Ectodermal cell (in vitro differentiated cells): ENCODE results near the gene RPTOR.
"Not testable (repeated sequence)": the region's sequence is repeated elsewhere in the genome, so short reads cannot be mapped to it uniquely, and the experiment has no call there.

Experiments
- H3K27ac ChIP-seq: 2 replicates; pipeline ENCODE4 v1.7.0; 2013; ENCODE audit warnings: mild to moderate bottlenecking, low read depth, low read length; ENCODE audit not compliant: insufficient read depth, poor library complexity, severe bottlenecking
- H3K27me3 ChIP-seq: 2 replicates; pipeline ENCODE4 v1.7.0; 2013; ENCODE audit warnings: mild to moderate bottlenecking, low read length; ENCODE audit not compliant: insufficient read depth, control insufficient read depth, poor library complexity, severe bottlenecking
- H3K36me3 ChIP-seq: one replicate; pipeline ENCODE4 v1.7.0; 2013; ENCODE audit warnings: low read length; ENCODE audit not compliant: control insufficient read depth, insufficient read depth
- H3K4me1 ChIP-seq: one replicate; pipeline ENCODE4 v1.7.0; 2013; ENCODE audit warnings: low read length; ENCODE audit not compliant: control insufficient read depth, insufficient read depth
- H3K4me3 ChIP-seq: 2 replicates; pipeline ENCODE4 v1.7.0; 2013; ENCODE audit warnings: low read depth, low read length, control low read depth; ENCODE audit not compliant: insufficient read depth
- H3K9me3 ChIP-seq: 2 replicates; pipeline ENCODE4 v1.7.0; 2013; ENCODE audit warnings: mild to moderate bottlenecking, low read length, moderate library complexity; ENCODE audit not compliant: control insufficient read depth
- WGBS, 2 experiments: methylation state at CpG; one replicate each; pipeline ENCODE4 v1.1.7; 2013; ENCODE audit warnings: missing lambda C conversion rate in 2 of 2; 5-methylcytosine and 5-hydroxymethylcytosine counted together

Gene RPTOR

GRCh38 chr17:80615376-80615775 lies 70.7 kb downstream of the RPTOR start:
- 92 to 93% methylated on average over 4 of the region's 4 CpGs for WGBS, 2 experiments
- no peaks in the 10 kb centered on the region for H3K4me1 ChIP-seq
- no peaks in the 10 kb centered on the region for H3K36me3 ChIP-seq
- H3K27me3 ChIP-seq = no peaks in the 10 kb centered on the region
- H3K4me3 ChIP-seq = no peak overlapping the region
- no peak overlapping the region for H3K27ac ChIP-seq
- no peaks in the 10 kb centered on the region for H3K9me3 ChIP-seq

- Histone ChIP-seq H3K4me3 (no peak overlapping the region), H3K36me3 (no peaks in the 10 kb centered on the region), H3K4me1 (peaks cover 7% of the 10 kb centered on the region), H3K9me3 (no peaks in the 10 kb centered on the region), H3K27ac (no peak overlapping the region), H3K27me3 (no peaks in the 10 kb centered on the region)
- 93 to 97% methylated on average over 6 of the region's 6 CpGs for WGBS, 2 experiments
Measured at GRCh38 chr17:80616705-80617104, 72.1 kb downstream of the RPTOR start.

DNA sequence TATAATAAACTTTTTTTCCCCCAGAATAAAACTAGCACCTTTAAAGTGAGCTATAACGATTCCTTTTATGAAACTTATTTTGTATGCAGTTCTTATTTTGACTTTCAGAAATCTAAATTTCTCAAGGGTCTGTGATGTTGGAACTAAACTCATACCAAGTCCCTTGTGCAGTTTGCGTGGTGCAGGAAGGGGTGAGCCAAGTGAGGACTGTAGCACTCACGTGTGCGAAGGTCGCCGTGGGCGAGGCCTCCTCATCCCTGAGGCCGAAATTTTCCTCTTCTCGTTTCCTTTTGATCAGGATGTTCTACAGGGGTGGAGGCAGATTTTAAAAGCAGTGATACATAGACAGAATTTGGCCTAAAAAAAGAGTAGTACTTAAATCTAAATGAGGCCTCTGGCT lies 73.7 kb downstream of the RPTOR start:
- Histone ChIP-seq H3K4me3 (no peak overlapping the region), H3K9me3 (no peaks in the 10 kb centered on the region), H3K4me1 (peaks cover 7% of the 10 kb centered on the region), H3K36me3 (no peaks in the 10 kb centered on the region), H3K27ac (no peak overlapping the region), H3K27me3 (no peaks in the 10 kb centered on the region)
- WGBS, 2 experiments = 94 to 97% methylated on average over 8 to 9 of the region's 9 CpGs

DNA sequence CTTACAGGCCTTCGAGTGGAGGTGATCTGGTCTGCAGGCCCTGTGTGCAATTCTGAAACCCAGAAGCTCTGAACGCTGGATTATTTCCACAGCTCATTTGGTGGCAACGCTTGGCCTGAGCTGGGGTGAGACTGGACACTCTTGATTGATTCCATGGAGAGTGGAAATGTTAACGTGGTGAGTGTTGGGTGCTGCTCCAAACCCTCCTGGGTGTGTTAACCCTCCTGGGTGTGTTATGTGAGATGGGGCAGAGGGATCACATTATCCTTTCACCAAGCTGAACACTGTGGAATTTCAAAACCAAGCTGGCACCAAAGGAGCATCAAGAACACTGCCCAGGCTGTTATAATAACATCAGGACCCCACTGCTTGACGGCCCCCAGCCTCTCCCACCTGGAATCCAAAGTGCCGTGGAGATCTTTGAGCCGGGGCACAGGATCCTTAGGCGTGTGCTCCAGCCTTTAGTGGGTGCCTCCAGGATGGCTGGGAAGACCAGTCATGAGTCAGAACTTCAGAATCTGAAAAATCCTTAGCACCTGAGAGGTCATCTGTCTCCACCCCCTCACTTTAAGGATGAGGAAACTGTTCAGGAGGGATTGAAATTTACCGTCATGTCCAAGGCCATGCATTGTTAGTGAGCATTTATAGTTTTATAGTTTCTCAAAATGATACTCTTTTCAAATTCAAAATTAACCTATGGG lies 75.0 kb downstream of the RPTOR start:
- H3K36me3 ChIP-seq = no peaks in the 10 kb centered on the region
- no peak overlapping the region for H3K27ac ChIP-seq
- no peaks in the 10 kb centered on the region for H3K9me3 ChIP-seq
- peaks cover 7% of the 10 kb centered on the region for H3K4me1 ChIP-seq
- no peak overlapping the region for H3K4me3 ChIP-seq
- WGBS, 2 experiments = 87 to 94% methylated on average over 8 of the region's 9 CpGs
- no peaks in the 10 kb centered on the region for H3K27me3 ChIP-seq

DNA sequence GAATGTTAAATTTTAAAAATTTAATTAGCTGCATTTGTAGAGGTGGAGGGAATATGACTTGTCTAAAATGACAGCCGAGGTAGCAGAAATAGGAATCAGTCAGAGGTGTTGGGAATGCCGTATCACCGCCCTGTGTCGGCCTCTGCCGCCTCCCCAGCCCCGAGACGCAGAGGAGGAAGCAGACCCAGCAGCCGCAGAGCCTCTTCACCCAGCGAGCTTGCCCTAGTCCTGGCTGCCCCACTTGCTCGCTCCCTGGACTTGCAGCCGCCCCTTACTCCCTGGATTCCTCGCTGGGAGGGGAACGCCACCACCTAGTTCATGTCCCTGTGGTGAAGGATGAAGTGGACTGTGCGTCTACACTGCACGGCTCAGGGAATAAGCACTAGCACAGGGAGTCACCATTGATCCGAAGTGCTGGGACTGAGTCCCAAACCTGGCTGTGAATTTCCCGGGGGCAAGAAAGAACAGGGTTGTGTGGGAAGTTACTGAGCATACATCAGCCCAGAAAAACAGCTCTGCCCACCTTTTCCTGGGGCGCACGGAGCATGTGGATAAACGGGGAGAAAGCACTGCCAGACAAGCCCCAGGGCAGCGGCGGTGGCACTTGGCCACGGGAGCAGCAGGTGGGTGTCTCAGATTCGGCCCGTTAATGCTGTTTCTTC lies 76.8 kb downstream of the RPTOR start:
- Histone ChIP-seq H3K36me3 (no peaks in the 10 kb centered on the region), H3K27me3 (no peaks in the 10 kb centered on the region), H3K27ac (no peak overlapping the region), H3K4me1 (peaks cover 7% of the 10 kb centered on the region), H3K9me3 (no peaks in the 10 kb centered on the region), H3K4me3 (no peak overlapping the region)
- WGBS, 2 experiments = 81 to 83% methylated on average over 25 of the region's 25 CpGs

DNA sequence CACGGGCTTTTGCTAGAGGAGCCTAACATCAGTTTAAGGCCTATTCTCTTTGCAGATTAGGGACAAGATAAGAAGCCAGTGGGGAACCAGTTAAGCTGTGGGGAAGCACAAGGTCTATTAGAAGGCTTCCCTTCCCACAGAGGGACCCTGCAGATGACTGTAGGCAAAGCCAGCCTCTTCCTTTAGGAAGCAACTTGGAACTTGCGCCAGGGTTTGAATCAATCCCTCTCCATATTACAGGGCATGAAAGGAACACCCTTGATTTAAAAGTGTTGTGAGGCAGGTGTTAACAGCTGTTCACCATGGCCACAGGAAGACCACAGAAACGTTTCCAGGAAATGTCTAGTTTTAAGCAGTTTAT lies 77.3 kb downstream of the RPTOR start:
- Histone ChIP-seq H3K27me3 (no peaks in the 10 kb centered on the region), H3K4me3 (no peak overlapping the region), H3K27ac (no peak overlapping the region), H3K36me3 (no peaks in the 10 kb centered on the region), H3K4me1 (peaks cover 7% of the 10 kb centered on the region), H3K9me3 (no peaks in the 10 kb centered on the region)
- WGBS, 2 experiments = 61% methylated on average over 3 of the region's 3 CpGs

GRCh38 chr17:80624864-80625263 lies 80.2 kb downstream of the RPTOR start:
- no peaks in the 10 kb centered on the region for H3K27me3 ChIP-seq
- H3K4me1 ChIP-seq = peaks cover 7% of the 10 kb centered on the region
- H3K27ac ChIP-seq = no peak overlapping the region
- H3K36me3 ChIP-seq = no peaks in the 10 kb centered on the region
- WGBS, 2 experiments = 92% methylated on average over 14 of the region's 14 CpGs
- H3K4me3 ChIP-seq = no peak overlapping the region
- no peaks in the 10 kb centered on the region for H3K9me3 ChIP-seq

DNA sequence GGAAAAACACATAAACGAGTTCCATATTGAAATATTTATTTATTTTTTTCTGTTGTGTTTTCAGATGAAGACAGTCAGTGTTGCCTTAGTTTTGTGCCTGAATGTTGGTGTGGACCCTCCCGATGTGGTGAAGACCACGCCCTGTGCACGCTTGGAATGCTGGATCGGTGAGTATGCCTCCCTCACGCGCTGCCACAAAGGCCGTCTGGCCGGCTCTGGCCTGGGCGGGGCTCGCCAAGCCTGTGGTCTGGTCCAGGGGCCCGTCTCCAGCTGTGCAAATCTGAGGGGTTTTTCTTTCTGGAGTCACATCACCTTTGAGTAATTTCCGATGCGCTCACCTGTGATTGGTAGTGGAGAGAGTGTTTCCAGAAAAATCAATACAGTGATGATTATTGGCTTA lies 81.0 kb downstream of the RPTOR start:
- Histone ChIP-seq H3K4me1 (peaks cover 7% of the 10 kb centered on the region), H3K27ac (no peak overlapping the region), H3K36me3 (no peaks in the 10 kb centered on the region), H3K9me3 (no peaks in the 10 kb centered on the region), H3K27me3 (no peaks in the 10 kb centered on the region), H3K4me3 (no peak overlapping the region)
- WGBS, 2 experiments = 91 to 95% methylated on average over 13 to 14 of the region's 14 CpGs

- not testable (repeated sequence) for H3K9me3 ChIP-seq, H3K4me3 ChIP-seq, H3K27me3 ChIP-seq, H3K36me3 ChIP-seq, H3K4me1 ChIP-seq, H3K27ac ChIP-seq
- 97% methylated on average over 7 of the region's 7 CpGs for WGBS, 2 experiments
Measured at GRCh38 chr17:80628881-80629280, 84.2 kb downstream of the RPTOR start.

- H3K36me3 ChIP-seq = no peaks in the 10 kb centered on the region
- H3K27me3 ChIP-seq = no peaks in the 10 kb centered on the region
- 93 to 95% methylated on average over 13 of the region's 13 CpGs for WGBS, 2 experiments
- no peaks in the 10 kb centered on the region for H3K4me1 ChIP-seq
- H3K9me3 ChIP-seq = no peaks in the 10 kb centered on the region
- no peak overlapping the region for H3K27ac ChIP-seq
- no peak overlapping the region for H3K4me3 ChIP-seq
Measured at GRCh38 chr17:80629298-80630028, 84.8 kb downstream of the RPTOR start.
